ENCODE results near the gene SLC35D2.

DNA sequence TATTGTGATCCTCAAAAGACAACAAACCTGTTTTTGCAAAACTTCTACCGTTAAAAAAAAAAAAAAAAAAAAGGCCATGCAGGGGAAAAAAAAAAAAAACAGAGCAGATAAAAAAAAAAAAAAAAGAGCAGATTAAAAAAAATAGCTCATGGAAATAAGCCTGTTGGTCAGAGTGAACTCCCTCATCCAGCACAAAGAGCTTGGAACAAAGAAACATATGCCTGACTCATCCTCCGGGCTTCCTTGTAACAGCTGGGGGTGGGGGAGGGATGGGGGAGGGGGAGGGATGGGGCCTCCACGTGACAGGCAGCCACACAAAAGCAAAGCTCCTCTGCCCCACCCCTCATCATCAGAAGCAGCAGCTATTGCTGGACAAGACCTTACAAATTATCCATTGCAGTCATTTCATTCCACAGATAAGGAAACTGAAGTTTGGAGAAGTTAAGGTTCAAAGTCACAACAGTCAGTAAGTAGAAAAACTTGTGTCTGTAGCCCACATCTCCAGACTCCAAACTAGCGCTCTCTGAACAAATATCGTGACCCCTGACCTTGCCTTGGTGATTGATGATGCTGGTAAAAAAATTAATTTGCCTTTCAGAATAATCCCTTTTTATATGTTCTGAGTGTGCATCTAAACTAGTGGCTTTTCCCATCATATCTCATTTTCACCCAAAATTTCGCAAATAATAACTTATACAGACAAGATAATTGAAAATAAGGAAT lies 38.9 kb downstream of the SLC35D2 start:
- TF ChIP-seq, protein P1, sequence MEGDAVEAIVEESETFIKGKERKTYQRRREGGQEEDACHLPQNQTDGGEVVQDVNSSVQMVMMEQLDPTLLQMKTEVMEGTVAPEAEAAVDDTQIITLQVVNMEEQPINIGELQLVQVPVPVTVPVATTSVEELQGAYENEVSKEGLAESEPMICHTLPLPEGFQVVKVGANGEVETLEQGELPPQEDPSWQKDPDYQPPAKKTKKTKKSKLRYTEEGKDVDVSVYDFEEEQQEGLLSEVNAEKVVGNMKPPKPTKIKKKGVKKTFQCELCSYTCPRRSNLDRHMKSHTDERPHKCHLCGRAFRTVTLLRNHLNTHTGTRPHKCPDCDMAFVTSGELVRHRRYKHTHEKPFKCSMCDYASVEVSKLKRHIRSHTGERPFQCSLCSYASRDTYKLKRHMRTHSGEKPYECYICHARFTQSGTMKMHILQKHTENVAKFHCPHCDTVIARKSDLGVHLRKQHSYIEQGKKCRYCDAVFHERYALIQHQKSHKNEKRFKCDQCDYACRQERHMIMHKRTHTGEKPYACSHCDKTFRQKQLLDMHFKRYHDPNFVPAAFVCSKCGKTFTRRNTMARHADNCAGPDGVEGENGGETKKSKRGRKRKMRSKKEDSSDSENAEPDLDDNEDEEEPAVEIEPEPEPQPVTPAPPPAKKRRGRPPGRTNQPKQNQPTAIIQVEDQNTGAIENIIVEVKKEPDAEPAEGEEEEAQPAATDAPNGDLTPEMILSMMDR (IDR thresholded peaks at IDR 0.05 in 8 of 11, conservative IDR thresholded peaks at IDR 0.05 in 3 of 11) = no peak
- no peak for TF ChIP-seq POLR2AphosphoS5 (IDR thresholded peaks at IDR 0.05)

Measured in spleen (tissue), 7 donors.